ENCODE data around the gene ULBP3.

- TF ChIP-seq CTCF (IDR thresholded peaks at IDR 0.05) = no peak
- TF ChIP-seq POLR2A (IDR thresholded peaks at IDR 0.05) = no peak
Measured at GRCh38 chr6:150070236-150070818, 1.4 kb upstream of the ULBP3 start.

Data from Peyer's patch (tissue), 4 donors.